Neuronal stem cell (in vitro differentiated cells): ENCODE measurements around the gene FBXO8.

Experiments used
- DNase-seq: peaks from one replicate; pipeline ENCODE4 v3.0.0-alpha.2; 2013; ENCODE audit warnings: low spot score
- H2AFZ ChIP-seq: one replicate; pipeline ENCODE4 v1.6.1; 2013; ENCODE audit warnings: mild to moderate bottlenecking, low read length, inconsistent platforms
- H2AK5ac ChIP-seq: 2 replicates; pipeline ENCODE4 v1.6.1; 2013; ENCODE audit warnings: low read depth, mild to moderate bottlenecking, inconsistent platforms, low read length, moderate library complexity, mixed read lengths
- H2BK120ac ChIP-seq: 2 replicates; pipeline ENCODE4 v1.6.1; 2013; ENCODE audit warnings: low read depth, mild to moderate bottlenecking, inconsistent platforms, low read length, moderate library complexity, mixed read lengths
- H2BK12ac ChIP-seq: one replicate; pipeline ENCODE4 v1.6.1; 2013; ENCODE audit warnings: low read length, inconsistent platforms
- H2BK15ac ChIP-seq: 2 replicates; pipeline ENCODE4 v1.6.1; 2013; ENCODE audit warnings: mild to moderate bottlenecking, low read length, inconsistent platforms, mixed read lengths
- H2BK5ac ChIP-seq: one replicate; pipeline ENCODE4 v1.6.1; 2013; ENCODE audit warnings: inconsistent platforms, mild to moderate bottlenecking, low read length, moderate library complexity
- H3K14ac ChIP-seq: one replicate; pipeline ENCODE4 v1.6.1; 2013; ENCODE audit warnings: low read length, inconsistent platforms
- H3K18ac ChIP-seq: 2 replicates; pipeline ENCODE4 v1.6.1; 2013; ENCODE audit warnings: low read length, inconsistent platforms
- H3K23ac ChIP-seq: 2 replicates; pipeline ENCODE4 v1.6.1; 2013; ENCODE audit warnings: low read depth, mild to moderate bottlenecking, mixed read lengths, low read length, inconsistent platforms; ENCODE audit not compliant: poor library complexity
- H3K27ac ChIP-seq: replicated peaks from 3 replicates; pipeline ENCODE4 v1.5.1; 2013; ENCODE audit warnings: low read length, inconsistent platforms
- H3K27me3 ChIP-seq, 3 experiments: 2 replicates each; pipeline ENCODE4 v1.6.1; 2013; ENCODE audit warnings: low read length in 3 of 3, mild to moderate bottlenecking in 2 of 3, inconsistent platforms in 1 of 3, low read depth in 1 of 3, mixed read lengths in 1 of 3, moderate library complexity in 1 of 3; ENCODE audit not compliant: control insufficient read depth in 3 of 3, insufficient read depth in 3 of 3
- H3K36me3 ChIP-seq, 2 donors: replicated peaks in 1 of 2; 2 replicates each; pipeline ENCODE4 v1.6.1; 2013; ENCODE audit warnings: low read length in 2 of 2; ENCODE audit not compliant: control insufficient read depth in 2 of 2, insufficient read depth in 2 of 2
- H3K4ac ChIP-seq: 2 replicates; pipeline ENCODE4 v1.6.1; 2013; ENCODE audit warnings: inconsistent platforms, mild to moderate bottlenecking, low read length, moderate library complexity
- H3K4me1 ChIP-seq, 2 donors: 1 replicate in 1 of 2; 2 replicates in 1 of 2; pipeline ENCODE4 v1.6.1; 2013; ENCODE audit warnings: low read length in 2 of 2, low read depth in 1 of 2; ENCODE audit not compliant: control insufficient read depth in 2 of 2, insufficient read depth in 1 of 2
- H3K4me2 ChIP-seq: one replicate; pipeline ENCODE4 v1.6.1; 2013; ENCODE audit warnings: mild to moderate bottlenecking, low read length, inconsistent platforms; ENCODE audit not compliant: insufficient read depth, poor library complexity, severe bottlenecking
- H3K4me3 ChIP-seq, 2 donors: 2 replicates each; pipeline ENCODE4 v1.5.1; 2013; ENCODE audit warnings: low read length in 2 of 2, mild to moderate bottlenecking in 2 of 2, inconsistent platforms in 1 of 2, moderate library complexity in 1 of 2
- H3K79me1 ChIP-seq: one replicate; pipeline ENCODE4 v1.6.1; 2013; ENCODE audit warnings: low read depth, mild to moderate bottlenecking, inconsistent platforms, low read length, moderate library complexity
- H3K9ac ChIP-seq: one replicate; pipeline ENCODE4 v1.6.1; 2013; ENCODE audit warnings: mild to moderate bottlenecking, low read depth, low read length, inconsistent platforms; ENCODE audit not compliant: poor library complexity
- H3K9me3 ChIP-seq, 2 donors: replicated peaks in 1 of 2; 2 replicates each; pipeline versions ENCODE3 to v1.6.1; 2013; ENCODE audit warnings: low read length in 2 of 2, mild to moderate bottlenecking in 2 of 2, inconsistent platforms in 1 of 2, low read depth in 1 of 2, mixed read lengths in 1 of 2, moderate library complexity in 1 of 2; ENCODE audit not compliant: control insufficient read depth in 2 of 2, insufficient read depth in 1 of 2
- H4K8ac ChIP-seq: one replicate; pipeline ENCODE4 v1.6.1; 2013; ENCODE audit warnings: low read depth, mild to moderate bottlenecking, inconsistent platforms, low read length, moderate library complexity
- H4K91ac ChIP-seq: one replicate; pipeline ENCODE4 v1.6.1; 2013; ENCODE audit warnings: low read length, low read depth, mild to moderate bottlenecking, inconsistent platforms; ENCODE audit not compliant: poor library complexity
- WGBS, 2 donors: extraction: QIAGEN DNeasy Blood & Tissue Kit; methylation state at CpG; one replicate each; pipeline ENCODE4 v1.1.7; 2013; ENCODE audit warnings: missing lambda C conversion rate in 2 of 2, mixed read lengths in 1 of 2; ENCODE audit not compliant: insufficient read length in 2 of 2, insufficient replicate concordance in 1 of 2; ENCODE audit errors: extremely low coverage in 2 of 2; 5-methylcytosine and 5-hydroxymethylcytosine counted together

The FBXO8 gene

DNA sequence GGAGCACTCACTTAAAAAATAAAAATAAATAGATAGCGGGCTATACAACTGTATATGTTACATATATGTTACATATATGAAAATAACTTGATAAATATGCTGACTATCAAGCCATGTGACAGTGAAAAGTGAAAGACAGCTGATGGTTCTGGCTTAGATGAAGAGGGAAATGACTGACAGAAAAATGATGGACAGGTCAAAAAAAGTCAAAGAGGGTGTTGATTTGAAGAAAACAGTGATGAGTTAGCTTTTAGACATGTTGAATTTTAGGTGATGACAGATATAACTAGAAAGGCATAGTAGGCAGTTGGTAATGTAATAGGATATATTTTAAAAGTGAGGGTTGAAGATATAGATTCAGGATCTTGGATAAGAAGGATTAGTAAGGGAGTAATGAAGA, 37.8 kb downstream of the FBXO8 start:
- Histone ChIP-seq H4K91ac (no peak overlapping the region), H3K14ac (no peak overlapping the region), H3K9ac (no peak overlapping the region), H3K4me3 (no peak overlapping the region), H2BK12ac (no peak overlapping the region), H3K4me2 (no peak overlapping the region), H2BK15ac (no peak overlapping the region), H3K9me3 (no peaks in the 10 kb centered on the region), H4K8ac (no peak overlapping the region), H3K18ac (no peak overlapping the region), H3K4ac (no peak overlapping the region), H2BK120ac (no peak overlapping the region), H3K27me3 (no peaks in the 10 kb centered on the region), H3K36me3 (peaks cover 0 to under 1% of the 10 kb centered on the region in 2 donors), H2AFZ (no peak overlapping the region), H2AK5ac (no peak overlapping the region), H3K4me1 (no peaks in the 10 kb centered on the region), H3K23ac (no peak overlapping the region), H3K27ac (no peak overlapping the region), H2BK5ac (no peak overlapping the region), H3K79me1 (no peaks in the 10 kb centered on the region)
- no CpG with 5 or more reads among the region's 1 CpG for WGBS, 2 donors
- no peak for DNase-seq

DNA sequence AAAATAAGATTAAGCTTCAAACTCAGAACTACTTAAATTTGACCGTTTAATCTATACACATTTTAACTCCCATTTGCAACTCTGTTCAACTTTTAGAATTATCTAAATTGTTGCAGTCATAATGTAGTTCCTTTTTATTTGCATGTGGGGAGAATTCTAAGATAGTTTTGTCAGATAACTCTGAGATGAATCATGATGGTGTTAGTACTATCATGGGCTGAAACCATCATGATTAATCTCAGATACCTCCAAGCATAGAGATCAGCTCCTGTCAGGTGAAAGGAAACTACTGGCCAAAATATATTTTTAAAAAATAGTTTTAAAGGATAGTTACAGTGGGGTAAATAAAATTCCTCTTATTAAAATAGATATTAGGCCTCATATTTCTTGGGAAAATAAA, 39.0 kb downstream of the FBXO8 start:
- no peak overlapping the region for H3K14ac ChIP-seq
- no peak overlapping the region for H2BK5ac ChIP-seq
- no peak overlapping the region for H3K4me3 ChIP-seq
- no peaks in the 10 kb centered on the region for H3K9me3 ChIP-seq
- H3K79me1 ChIP-seq = no peaks in the 10 kb centered on the region
- H3K9ac ChIP-seq = no peak overlapping the region
- no peak overlapping the region for H3K4ac ChIP-seq
- no peak overlapping the region for H4K8ac ChIP-seq
- H2BK120ac ChIP-seq = no peak overlapping the region
- no peaks in the 10 kb centered on the region for H3K4me1 ChIP-seq
- H3K4me2 ChIP-seq = no peak overlapping the region
- no peak overlapping the region for H2AFZ ChIP-seq
- no CpG with 5 or more reads among the region's 1 CpG for WGBS, 2 donors
- no peak overlapping the region for H4K91ac ChIP-seq
- no peak overlapping the region for H2AK5ac ChIP-seq
- no peaks in the 10 kb centered on the region for H3K27me3 ChIP-seq
- no peak overlapping the region for H3K27ac ChIP-seq
- H2BK15ac ChIP-seq = no peak overlapping the region
- H2BK12ac ChIP-seq = no peak overlapping the region
- no peak overlapping the region for H3K18ac ChIP-seq
- no peak for DNase-seq
- peaks cover 0 to 7% of the 10 kb centered on the region in 2 donors for H3K36me3 ChIP-seq
- no peak overlapping the region for H3K23ac ChIP-seq

DNA sequence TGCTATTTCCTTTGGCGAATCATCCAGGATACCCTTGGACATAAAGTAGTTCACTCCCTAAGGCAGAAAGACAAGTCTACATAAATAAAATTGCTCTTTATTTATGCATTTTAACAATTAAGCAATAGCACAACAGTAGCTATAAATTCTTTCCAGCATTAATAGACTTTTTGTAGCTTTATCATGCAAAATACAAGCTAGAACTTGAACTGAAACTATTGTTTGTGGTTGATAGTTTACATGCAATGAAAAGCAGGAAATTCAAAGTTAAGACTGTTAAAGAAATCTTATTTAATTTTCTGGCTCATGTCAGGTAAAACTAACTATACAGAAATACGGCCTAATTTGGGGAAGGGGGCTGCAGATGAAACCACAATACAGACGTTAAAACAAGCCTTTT, 42.3 kb downstream of the FBXO8 start:
- Histone ChIP-seq H3K27me3 (no peaks in the 10 kb centered on the region), H3K79me1 (no peaks in the 10 kb centered on the region), H3K4ac (no peak overlapping the region), H3K4me2 (no peak overlapping the region), H3K18ac (no peak overlapping the region), H3K36me3 (peaks cover 0 to 21% of the 10 kb centered on the region in 2 donors), H2BK120ac (no peak overlapping the region), H3K14ac (no peak overlapping the region), H3K9me3 (no peaks in the 10 kb centered on the region), H2BK12ac (no peak overlapping the region), H2BK5ac (no peak overlapping the region), H4K91ac (no peak overlapping the region), H3K4me1 (no peaks in the 10 kb centered on the region), H3K4me3 (no peak overlapping the region), H3K27ac (no peak overlapping the region), H2AK5ac (no peak overlapping the region), H3K9ac (no peak overlapping the region), H4K8ac (no peak overlapping the region), H2BK15ac (no peak overlapping the region), H3K23ac (no peak overlapping the region), H2AFZ (no peak overlapping the region)
- WGBS, 2 donors = no CpG with 5 or more reads among the region's 3 CpGs
- no peak for DNase-seq

DNA sequence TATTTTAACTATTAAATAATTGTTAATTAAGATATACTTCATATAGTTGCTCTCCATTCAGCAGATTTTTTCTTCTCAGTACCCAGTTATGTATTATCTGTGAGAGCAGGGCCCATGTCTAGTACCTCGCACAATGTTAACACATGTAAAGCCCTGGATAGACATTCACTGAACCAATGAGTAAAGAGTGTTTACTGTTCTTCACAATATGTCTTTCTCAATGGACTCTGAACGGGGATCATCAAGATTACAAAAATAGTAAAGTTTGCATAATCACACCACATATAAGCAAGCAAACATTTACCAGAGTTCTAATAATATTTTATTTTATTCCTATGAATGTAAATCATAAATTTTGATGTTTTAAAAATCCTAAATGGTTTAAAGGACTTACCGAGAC, 47.1 kb downstream of the FBXO8 start:
- Histone ChIP-seq H2BK12ac (no peak overlapping the region), H3K27ac (no peak overlapping the region), H3K9me3 (no peaks in the 10 kb centered on the region), H3K4ac (no peak overlapping the region), H3K4me1 (no peaks in the 10 kb centered on the region), H3K14ac (no peak overlapping the region), H3K4me3 (no peak overlapping the region), H3K79me1 (no peaks in the 10 kb centered on the region), H2AK5ac (no peak overlapping the region), H2BK5ac (no peak overlapping the region), H3K36me3 (peaks cover 0 to 21% of the 10 kb centered on the region in 2 donors), H3K23ac (no peak overlapping the region), H2BK120ac (no peak overlapping the region), H2BK15ac (no peak overlapping the region), H2AFZ (no peak overlapping the region), H3K18ac (no peak overlapping the region), H3K4me2 (no peak overlapping the region), H3K27me3 (no peaks in the 10 kb centered on the region), H4K8ac (no peak overlapping the region), H4K91ac (no peak overlapping the region), H3K9ac (no peak overlapping the region)
- WGBS, 2 donors = no CpG with 5 or more reads among the region's 3 CpGs
- DNase-seq = no peak
